Lower lobe of right lung (tissue), 2 donors: ENCODE measurements around the gene BTBD10. TPM values are rescaled to one million over a fixed set of nuclear protein-coding genes. Genes with fewer than 3 reads are reported as not detected.
"Not testable (repeated sequence)": the region's sequence is repeated elsewhere in the genome, so short reads cannot be mapped to it uniquely, and the experiment has no call there.

Experiments used
- ATAC-seq, 2 donors: fragments of 200-7000 bp; cut with Tn5 transposase; one replicate each; pipeline ENCODE4 v1.9.1; 2020 to 2022; ENCODE audit warnings: mild to moderate bottlenecking in 2 of 2, moderate library complexity in 2 of 2
- DNase-seq: peaks from one replicate; pipeline ENCODE4 v3.0.0-alpha.2; 2020
- H3K27ac ChIP-seq: fragments of 200-600 bp; one replicate; pipeline ENCODE4 v1.8.0; 2022
- H3K27me3 ChIP-seq: fragments of 200-600 bp; one replicate; pipeline ENCODE4 v1.8.0; 2022; ENCODE audit warnings: low read depth
- H3K36me3 ChIP-seq: fragments of 200-600 bp; one replicate; pipeline ENCODE4 v1.8.0; 2022; ENCODE audit warnings: mild to moderate bottlenecking
- H3K4me1 ChIP-seq: fragments of 200-600 bp; one replicate; pipeline ENCODE4 v1.8.0; 2022
- H3K4me3 ChIP-seq: fragments of 200-600 bp; one replicate; pipeline ENCODE4 v1.8.0; 2022; ENCODE audit warnings: mild to moderate bottlenecking
- H3K9me3 ChIP-seq: fragments of 200-600 bp; one replicate; pipeline ENCODE4 v1.8.0; 2022
- CTCF ChIP-seq: fragments of 200-600 bp; IDR thresholded peaks from one replicate; pipeline ENCODE4 v1.8.0; 2022; ENCODE audit warnings: antibody characterized with exemption, mild to moderate bottlenecking
- intact Hi-C: fragments of 100-400 bp; cut with DNase I; formaldehyde crosslinking; loops from one replicate; pipeline ENCODE4 v1.11.0; 2022
- total RNA-seq: library from RNA; stranded (reverse); fragmentation: NEBNext Ultra II Directional; extraction: Animal tissue kit (Norgen Biotek cat#: 25700); gene quantifications from one replicate; pipeline ENCODE4 v1.2.1, GENCODE V29; 2021
- donor health status: DM: no; HTN: yes; CAD: no; lungs with severe emphysema.

The BTBD10 gene
- total RNA-seq, 1 donor from 2014 or later, result 25.1 TPM

DNA sequence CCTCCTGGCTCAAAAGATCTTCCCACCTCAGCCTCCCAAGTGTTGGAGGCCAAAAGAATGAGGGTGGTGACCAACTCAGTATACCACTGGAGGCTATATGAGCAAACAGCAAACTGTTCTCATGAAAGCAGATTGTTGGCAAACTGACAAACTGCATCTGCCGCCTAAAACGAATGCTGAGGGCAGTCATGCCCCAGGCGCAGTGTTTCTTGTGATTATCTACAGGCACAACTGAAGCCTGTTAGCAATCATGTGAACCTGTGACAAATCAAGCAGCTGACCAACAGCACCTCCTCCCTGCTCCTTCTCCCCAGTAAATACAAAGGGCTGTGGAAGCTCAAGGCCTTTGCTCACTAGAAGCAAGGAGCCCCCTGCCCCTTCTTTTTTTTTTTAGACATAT, 47.8 kb downstream of the BTBD10 start:
- ATAC-seq, result no peak
- no peak overlapping the region for H3K27ac ChIP-seq
- intact Hi-C loops, result no loop called here
- no peaks in the 10 kb centered on the region for H3K27me3 ChIP-seq
- H3K9me3 ChIP-seq, result no peaks in the 10 kb centered on the region
- DNase-seq, result no peak
- no peaks in the 10 kb centered on the region for H3K4me1 ChIP-seq
- TF ChIP-seq CTCF, result no peak
- H3K4me3 ChIP-seq, result no peak overlapping the region
- H3K36me3 ChIP-seq, result peaks cover 68% of the 10 kb centered on the region

- H3K27me3 ChIP-seq, result no peaks in the 10 kb centered on the region
- no peaks in the 10 kb centered on the region for H3K9me3 ChIP-seq
- H3K4me3 ChIP-seq, result no peak overlapping the region
- no peak for DNase-seq
- H3K4me1 ChIP-seq, result no peaks in the 10 kb centered on the region
- peaks cover 50% of the 10 kb centered on the region for H3K36me3 ChIP-seq
- no peak for ATAC-seq
- TF ChIP-seq CTCF, result no peak
- intact Hi-C loops, result no loop called here
- H3K27ac ChIP-seq, result no peak overlapping the region
Observed at GRCh38 chr11:13405220-13405619, 57.8 kb downstream of the BTBD10 start.

GRCh38 chr11:13398335-13398734, 64.7 kb downstream of the BTBD10 start:
- H3K4me3 ChIP-seq, ATAC-seq, H3K27me3 ChIP-seq, H3K4me1 ChIP-seq, H3K27ac ChIP-seq, DNase-seq, intact Hi-C loops, H3K9me3 ChIP-seq: not testable (repeated sequence)
- peaks cover 26% of the 10 kb centered on the region for H3K36me3 ChIP-seq

DNA sequence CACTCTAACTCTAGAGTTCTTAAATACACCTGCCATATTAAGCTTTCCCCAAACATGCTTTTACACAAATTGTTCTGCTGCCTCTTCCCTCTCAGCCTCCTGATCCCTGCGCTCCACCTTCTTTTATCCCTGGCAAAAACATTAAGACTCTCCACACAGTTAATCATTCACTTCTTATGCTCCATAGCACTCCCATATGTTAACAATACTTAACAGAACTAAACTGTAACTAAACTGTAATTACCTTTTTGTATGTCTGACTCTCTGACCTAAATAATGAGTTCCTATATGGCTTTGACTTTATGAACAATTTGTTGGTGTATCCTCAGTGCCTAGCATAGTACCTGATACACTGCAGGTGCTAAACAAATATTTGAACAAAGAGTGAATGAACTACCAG, 71.8 kb downstream of the BTBD10 start:
- ATAC-seq (no peak), DNase-seq (no peak)
- H3K9me3 ChIP-seq, result no peaks in the 10 kb centered on the region
- TF ChIP-seq CTCF, result no peak
- intact Hi-C loops, result no loop called here
- H3K4me1 ChIP-seq, result no peaks in the 10 kb centered on the region
- no peak overlapping the region for H3K4me3 ChIP-seq
- no peaks in the 10 kb centered on the region for H3K27me3 ChIP-seq
- H3K36me3 ChIP-seq, result peaks cover 46% of the 10 kb centered on the region
- H3K27ac ChIP-seq, result no peak overlapping the region

- ATAC-seq (no peak), DNase-seq (no peak)
- H3K9me3 ChIP-seq, result no peaks in the 10 kb centered on the region
- no peaks in the 10 kb centered on the region for H3K27me3 ChIP-seq
- H3K36me3 ChIP-seq, result peaks cover 62% of the 10 kb centered on the region
- no peaks in the 10 kb centered on the region for H3K4me1 ChIP-seq
- TF ChIP-seq CTCF, result no peak
- H3K27ac ChIP-seq, result no peak overlapping the region
- intact Hi-C loops, result no loop called here
- no peak overlapping the region for H3K4me3 ChIP-seq
Observed at GRCh38 chr11:13388741-13389140, 74.3 kb downstream of the BTBD10 start.

- no peak for DNase-seq
Observed at GRCh38 chr11:13386567-13386966, 76.5 kb downstream of the BTBD10 start.

More at GRCh38 chr11:13386567-13386966, 76.5 kb downstream of the BTBD10 start:
- TF ChIP-seq CTCF, result no peak
- intact Hi-C loops, result no loop called here
- ATAC-seq, result no peak
- Histone ChIP-seq H3K27me3 (no peaks in the 10 kb centered on the region), H3K4me1 (no peaks in the 10 kb centered on the region), H3K27ac (no peak overlapping the region), H3K4me3 (no peak overlapping the region), H3K9me3 (no peaks in the 10 kb centered on the region), H3K36me3 (peaks cover 84% of the 10 kb centered on the region)
